Fibroblast of skin of left biceps (primary cell): ENCODE measurements around the gene ANXA6.
"Not testable (repeated sequence)": the region's sequence is repeated elsewhere in the genome, so short reads cannot be mapped to it uniquely, and the experiment has no call there.

ENCODE experiments used
- DNase-seq, 2 experiments: peaks; one replicate each; pipeline ENCODE4 v3.0.0-alpha.2; 2013; ENCODE audit warnings: low read depth in 2 of 2

The ANXA6 gene

DNA sequence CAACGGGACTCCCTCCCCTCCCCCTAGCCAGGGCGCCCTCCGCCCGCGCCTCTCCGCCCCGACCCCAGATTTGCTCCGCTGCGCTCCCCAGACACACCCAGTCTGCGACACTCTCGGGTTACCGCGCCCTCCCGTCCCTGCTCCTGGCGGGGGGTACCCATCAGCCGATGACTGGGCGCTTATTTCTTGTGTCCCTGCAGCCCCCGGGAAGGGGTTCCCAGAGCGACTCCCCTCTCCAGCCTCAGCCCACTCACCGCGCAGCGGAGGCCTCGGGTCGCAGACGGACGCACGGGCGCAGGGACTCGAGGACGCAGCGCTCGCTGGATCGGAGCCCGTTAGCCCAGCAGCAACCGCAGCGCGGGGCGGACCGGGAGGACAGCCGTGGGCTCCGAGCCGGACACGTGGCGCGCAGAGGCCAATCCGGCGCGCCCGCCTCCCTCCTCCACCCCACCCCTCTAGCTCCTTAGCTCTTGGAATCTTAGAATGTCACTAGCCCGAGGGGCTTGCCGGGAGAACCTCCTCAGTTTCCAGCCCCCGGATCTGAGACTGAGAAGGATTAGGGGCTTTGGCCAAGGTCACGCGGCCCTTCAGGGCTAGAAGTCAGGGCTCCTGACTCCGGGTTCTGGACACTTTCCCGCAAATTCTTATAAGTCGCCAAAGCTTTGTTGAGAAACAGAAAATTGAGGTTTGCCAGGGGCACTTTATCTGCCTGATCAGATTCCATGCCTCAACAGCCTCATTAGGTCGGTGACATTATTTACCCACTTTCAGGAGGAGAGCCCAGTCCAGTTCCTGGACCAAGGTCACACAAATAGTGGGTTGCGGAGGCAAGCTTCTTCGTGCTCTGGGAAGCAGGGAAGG, at the start of gene ANXA6:
ANXA6 (minus strand) TSS at position 354 of the 861 bp plus-strand sequence. CDS start 9,878 bp downstream, outside the sequence.
- DNase-seq = peak in 1 of 2 experiments; percentile 45

DNA sequence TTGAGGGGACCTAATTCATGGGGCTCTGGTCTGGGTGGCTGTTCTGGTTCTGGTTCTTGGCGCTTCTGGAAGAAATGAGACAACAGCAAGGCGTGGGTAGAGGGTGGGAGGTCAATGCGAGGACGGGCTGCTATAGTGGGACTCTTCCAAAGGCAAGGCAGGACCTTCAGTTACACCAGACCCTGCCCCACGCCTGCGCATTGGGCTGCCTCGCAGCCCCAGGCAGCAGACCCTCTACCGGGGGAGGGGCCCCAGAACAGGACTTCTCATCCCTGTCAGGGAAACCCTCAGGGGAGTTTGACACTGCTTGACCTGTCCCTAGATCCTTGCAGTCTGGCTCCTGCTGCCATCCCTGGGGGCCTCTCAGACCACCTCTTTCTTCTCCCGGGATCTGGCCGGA, 47.8 kb upstream of the ANXA6 start:
- no peak for DNase-seq

DNA sequence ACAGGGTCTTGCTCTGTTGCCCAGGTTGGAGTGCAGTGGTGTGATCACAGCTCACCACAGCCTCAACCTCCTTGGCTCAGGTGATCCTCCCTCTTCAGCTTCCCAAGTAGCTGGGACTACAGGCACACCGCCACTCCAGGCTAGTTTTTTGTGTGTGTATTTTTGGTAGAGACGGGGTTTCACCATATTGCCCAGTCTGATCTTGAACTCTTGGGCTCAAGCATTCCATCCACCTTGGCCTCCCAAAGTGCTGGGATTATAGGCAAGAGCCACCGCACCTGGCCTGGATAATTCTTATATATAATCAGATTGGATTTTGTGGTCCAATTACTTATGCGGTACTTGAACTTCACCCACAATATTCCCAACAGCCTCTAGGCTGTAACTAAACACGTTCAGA, 46.5 kb upstream of the ANXA6 start:
- DNase-seq = no peak

DNA sequence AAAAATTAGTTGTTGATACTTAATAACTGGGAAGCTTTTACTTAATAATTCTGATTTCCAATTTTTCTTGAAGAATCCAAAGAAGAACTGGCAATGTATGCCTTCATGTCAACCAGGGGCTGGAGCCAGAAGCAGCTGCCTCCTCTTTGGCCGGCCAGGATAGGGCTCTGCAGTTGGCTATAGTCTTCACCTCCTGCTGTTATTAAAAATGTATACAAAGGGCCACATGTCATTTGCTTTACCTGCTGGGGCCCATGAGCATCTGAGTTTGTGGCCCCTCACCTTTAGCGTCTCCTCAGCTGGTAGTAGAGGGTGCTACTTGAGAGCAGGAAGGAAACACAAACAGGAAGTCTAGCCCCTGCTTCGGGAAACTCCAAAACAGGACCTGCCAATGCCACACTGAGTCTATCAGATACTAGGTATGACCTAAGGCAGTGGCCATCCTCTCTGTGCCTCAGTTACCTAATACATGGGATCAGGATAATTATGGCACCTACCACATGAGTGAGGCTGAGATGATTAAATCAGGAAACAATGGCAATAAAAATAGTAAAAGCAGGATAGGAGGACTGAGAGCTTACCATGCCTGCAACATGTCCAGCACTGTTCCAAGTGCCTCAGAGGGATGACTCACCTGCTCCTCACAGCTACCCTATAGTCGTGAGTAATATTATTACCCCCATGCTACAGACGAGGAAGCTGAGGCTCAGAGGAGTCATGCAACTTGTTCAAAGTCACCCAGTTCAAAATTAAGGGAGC, 45.0 kb upstream of the ANXA6 start:
- peak in 1 of 2 experiments; percentile 12 for DNase-seq

DNA sequence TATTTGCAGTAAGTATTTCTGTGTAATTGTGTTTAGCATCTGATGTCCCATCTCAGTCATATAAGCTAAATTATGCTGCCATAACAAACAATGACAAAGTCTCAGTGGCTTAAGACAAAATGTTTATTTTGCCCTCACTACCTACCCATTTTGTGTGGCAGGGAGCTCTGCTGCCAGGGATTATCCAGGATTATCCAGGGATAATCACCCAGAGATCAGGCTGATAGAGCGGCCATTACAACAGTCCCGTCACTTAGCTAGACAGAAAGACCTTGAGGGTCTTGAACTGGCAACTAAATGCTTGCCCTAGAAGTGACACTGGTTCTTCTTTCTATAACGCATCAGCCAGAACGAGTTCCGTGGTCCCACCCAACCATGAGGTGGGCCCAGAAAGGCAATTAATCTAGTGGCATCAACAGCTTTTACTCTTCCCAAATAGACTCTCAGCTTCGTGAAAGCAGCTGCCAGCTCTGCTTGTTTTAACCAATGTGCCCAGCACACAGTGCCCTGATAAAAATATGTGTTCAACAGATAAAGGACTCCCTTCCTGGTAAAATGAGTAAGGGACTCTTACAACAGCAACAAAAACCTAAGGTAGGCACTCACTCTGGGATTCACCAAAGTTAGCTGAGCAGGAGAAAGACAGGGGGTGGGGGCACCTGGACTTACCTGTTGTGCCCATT, 43.5 kb upstream of the ANXA6 start:
- DNase-seq = no peak

DNA sequence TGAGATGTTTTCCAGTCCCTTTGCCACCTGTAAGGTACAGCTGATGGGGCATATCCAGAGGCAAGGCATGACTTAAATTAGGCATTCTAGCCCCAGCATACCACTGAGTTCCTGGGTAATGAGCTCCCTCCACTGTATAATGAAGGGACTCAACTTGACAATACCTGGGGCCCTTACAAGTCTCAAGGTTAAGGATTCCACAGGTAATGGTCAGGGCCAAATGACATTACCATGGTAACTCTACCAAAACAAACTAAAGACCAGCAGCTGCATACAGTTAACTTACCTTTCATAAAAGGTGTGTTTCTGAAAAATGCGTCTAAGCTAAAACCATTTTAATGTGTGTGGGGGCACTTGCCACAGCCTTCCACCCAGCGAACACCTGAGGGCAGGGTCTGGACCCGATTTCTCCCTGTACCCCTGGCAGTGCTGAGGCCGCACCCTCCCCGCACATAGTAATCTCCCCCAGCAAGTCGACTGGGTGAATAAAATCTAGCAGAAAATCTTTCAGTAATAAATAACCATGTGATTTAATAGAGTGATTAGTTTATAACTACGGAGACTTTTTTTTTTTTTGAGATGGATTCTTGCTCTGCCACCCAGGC, 42.1 kb upstream of the ANXA6 start:
- DNase-seq = no peak

DNA sequence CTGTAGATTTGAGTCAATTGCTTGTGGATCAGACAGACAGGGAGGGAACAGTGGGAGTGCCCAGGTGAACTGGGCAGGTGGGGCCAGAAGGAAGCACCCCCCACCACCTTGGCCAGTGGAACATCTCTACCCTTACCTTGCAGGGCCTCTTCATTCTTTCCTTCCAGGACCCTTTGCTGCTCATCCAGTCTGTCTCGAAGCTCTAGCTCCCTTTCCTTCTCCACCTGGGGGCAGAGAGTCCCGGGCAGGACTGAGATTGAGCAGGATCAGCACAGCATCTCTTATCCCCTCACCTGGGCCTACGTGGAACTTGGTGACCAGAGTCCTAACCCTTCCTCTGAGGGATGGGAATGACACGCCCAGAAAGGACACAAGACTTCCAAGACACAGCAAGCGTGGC, 41.3 kb upstream of the ANXA6 start:
- DNase-seq = no peak

DNA sequence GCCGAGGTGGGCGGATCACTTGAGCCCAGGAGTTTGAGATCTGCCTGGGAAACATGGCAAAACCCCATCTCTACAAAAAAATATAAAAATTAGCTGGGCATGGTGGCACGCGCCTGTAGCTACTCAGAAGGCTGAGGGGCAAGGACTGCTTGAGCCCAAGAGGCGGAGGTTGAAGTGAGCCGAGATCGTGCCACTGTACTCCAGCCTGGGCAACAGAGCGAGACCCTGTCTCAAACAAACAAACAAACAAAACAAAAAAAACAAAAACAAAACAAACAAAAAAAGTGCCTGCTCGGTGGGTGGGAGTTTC, 39.7 kb upstream of the ANXA6 start:
- DNase-seq = not testable (repeated sequence)

DNA sequence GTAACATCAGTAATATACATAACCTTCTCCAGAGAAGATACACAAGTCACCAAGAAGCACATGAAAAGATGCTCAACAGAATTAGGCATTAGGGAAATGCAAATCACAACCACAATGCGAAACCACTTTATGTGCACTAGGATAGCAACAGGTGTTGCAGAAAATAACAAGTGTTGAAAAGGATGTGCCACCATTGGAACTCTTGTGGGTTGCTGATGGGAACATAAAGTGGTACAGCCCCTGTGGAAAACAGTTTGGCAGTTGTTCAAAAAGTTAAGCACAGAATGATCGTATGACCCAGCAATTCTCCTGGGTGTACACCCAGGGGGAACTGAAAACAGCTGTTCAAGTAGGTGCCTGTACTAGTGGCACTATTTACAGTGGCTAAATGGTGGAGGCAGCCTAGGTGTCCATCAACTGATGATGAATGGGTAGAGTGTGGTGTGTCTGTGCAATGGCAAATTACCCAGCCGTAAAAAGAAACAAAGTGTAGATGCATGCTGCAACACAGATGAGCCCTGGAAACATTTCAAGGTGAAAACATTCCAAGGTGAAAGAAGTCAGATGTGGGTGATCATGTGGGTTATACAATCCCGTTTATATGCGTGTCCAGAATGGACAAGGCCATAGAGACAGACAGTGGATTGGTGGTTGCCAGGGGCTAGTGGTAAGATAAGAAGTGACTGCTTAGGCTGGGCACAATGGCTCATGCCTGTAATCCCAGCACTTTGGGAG, 39.1 kb upstream of the ANXA6 start:
- DNase-seq = no peak

DNA sequence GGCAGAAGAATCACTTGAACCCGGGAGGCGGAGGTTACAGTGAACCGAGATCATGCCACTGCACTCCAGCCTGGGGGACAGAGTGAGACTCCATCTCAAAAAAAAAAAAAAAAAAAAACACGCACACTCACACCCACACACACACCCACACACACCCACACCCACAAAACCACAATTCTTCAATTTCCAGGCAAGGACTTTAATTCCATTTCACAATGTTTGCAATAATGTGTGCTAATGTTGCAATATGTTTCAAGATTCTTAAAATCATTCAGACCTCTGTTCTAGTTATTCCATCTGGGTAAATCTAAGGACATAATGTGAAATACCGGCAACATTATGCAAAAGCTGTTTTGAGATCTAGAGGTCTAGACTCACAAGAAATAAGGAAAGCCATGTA, 38.0 kb upstream of the ANXA6 start:
- DNase-seq = peak; percentile 19 to 23

DNA sequence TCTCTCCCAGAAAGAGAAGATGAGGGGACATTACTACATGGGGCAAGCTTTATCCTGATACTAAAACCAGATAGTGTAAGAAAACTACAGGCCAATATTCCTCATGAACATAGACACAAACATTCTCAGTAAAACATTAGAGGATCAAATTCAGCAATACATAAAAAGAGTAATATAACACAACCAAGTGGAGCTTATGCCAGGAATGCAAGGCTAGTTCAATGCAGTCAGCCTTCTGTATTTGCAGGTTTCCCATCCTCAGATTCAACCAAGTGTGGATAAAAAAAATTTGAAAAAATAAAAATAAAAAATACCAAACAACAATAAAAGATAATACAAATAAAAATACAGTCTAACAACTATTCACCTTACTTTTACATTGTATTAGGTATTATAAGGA, 35.0 kb upstream of the ANXA6 start:
- DNase-seq = no peak

DNA sequence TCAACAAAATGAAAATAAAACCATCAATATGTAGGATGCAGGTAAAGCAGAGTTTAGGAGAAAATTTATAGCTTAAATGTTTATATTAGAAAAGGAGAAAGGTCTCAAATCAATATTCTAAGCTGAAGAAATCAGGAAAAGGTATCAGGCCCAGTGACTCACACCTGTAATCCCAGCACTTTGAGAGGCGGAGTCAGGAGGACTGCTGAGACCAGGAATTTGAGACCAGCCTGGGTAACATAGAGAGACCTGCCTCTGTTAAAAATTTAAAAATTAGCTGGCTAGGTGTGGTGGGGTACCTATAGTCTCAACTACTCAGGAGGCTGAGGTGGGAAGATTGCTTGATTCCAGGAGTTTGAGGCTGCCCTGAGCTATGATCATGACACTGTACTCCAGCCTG, 34.1 kb upstream of the ANXA6 start:
- no peak for DNase-seq

DNA sequence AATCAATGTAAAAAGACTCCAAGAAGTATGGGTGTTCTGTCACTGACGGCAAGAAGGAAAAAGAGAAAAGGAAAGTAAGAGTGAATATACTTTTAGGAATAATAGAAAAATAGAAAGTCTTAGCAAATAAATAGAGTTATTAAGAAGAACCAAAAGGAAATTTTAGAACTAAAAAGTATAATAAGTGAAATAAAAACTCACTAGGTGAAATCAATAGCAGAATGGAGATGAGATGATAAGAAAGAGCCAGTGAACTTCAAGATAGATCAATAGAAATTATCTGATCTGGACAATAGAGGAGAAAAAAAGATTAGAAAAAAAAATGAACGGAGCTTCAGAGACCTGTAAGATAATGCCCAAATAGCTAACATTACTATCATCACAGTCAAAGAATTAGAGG, 31.6 kb upstream of the ANXA6 start:
- no peak for DNase-seq

DNA sequence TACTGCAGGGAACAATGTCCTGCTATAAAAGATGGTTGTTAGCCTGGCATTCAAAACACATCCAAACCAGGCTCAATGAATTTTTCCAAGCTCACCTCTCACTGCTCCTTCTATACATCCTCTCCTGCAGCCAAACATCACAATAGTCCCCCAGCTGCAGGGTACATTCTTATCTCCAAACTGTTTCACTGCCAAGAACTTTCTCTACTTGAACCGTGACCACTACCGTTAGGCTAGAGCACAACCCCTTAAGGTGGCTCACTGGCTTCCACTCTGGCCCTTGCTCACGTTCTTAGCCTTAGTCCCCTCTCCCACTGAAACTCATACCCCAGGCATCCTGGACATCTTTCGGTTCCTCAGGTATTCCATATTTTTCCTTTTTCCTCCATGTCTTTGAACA, 29.0 kb upstream of the ANXA6 start:
- no peak for DNase-seq

DNA sequence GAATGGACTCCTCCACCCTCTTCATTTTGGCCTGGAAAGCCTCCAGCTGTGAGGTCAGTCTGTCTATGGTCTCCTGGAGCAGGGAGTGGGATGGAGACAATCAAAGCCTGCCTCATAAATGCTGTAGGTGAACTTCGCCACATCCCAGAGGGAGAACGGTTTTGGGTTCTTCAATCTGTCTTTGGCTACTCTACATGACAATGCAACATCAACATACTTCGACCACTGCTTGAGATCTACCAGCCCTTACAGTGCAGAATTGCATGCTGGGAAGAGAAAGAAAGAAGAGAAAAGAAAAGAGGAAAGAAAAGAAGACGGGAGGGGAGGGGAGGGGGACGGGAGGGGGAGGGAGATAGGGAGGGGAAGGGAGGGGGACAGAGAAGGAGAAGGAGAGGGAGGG, 28.5 kb upstream of the ANXA6 start:
- no peak for DNase-seq

DNA sequence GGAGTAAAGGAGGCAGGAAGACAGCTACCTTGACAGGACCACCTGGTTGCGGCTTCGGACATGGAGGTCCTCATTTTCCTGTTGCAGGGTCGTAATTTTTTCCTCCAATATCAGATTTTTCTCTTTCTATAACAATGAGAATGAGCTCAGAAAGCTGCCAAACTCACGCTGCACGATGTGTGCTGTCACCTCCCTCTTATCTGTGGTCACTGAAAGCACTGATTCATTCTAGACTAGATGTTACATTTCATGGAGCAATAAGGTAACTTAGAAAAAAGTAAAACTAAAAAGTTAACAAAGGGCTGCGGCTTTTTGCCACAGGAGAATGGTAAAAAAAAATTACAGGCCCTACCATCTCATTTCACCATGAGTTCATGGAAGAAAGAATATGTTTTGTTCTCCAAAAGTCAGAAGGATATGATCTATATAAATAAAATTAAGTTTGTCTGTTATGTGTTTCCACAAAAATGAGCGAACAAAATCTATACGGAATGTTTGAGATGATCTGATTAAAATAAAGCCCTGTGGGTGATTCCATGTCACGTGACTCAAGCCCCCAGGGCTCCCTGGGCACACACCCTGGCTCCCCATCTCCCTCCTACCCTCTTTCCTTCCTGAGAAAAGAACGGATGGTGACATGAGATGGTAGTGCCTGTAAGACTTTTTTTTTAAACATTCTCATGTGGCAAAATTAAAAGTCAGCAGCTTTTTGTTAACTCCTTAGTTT, 26.9 kb upstream of the ANXA6 start:
- DNase-seq = no peak

DNA sequence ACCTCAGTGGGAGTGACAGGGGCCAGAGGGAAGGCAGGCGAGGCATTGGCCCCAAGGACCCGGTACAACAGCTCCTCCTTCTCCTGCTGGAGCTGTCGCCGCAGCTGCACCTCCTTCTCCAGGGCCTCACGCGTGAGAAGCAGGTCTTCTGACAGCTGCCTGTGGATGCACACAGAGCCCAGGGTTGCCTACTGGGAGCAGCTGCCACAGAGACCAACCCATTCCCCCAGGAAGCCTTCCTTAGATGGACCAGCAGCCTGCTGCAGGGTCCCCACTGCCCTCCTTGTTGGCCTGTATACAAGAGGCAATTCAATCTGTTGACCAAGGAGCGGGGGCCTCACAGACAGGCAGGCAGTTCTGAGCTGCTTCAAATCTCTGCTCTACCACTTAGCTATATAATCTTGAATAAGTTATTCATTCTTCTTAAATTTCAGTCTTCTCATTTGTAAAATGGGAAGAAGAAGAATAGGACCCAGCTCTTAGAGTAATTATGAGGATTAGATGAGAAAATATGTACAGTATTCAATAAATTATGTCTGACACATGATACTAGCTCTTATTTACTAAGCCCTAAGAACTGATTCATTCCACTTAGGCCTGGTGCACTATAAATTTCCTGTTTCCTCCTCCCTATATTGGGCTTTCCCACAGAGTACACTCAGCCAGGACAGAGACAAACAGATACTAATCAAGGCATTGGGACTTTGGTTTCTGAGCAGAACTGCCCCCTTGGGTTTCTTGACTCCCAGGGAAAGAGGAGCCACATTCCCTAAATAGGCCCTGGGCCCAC, 26.1 kb upstream of the ANXA6 start:
- no peak for DNase-seq

DNA sequence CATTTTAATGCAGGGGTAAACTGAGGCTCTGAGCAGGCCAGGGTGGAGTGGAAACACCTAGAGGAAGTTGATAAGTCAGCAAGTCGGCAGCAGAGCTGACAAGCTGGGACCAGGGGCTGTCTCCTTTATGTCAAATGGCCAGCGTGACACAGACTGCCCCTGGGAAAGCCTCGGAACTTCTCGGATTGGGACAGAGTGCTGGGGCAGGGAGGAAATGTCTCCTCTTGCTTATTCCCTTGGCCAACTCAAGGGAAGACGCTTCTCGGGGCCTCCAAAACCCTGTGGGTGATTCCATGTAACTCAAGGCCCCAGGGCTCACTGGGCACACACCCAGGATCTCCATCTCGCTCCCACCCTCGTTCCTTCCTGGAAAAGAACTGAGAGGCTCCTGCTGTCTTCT, 25.4 kb upstream of the ANXA6 start:
- DNase-seq = no peak

DNA sequence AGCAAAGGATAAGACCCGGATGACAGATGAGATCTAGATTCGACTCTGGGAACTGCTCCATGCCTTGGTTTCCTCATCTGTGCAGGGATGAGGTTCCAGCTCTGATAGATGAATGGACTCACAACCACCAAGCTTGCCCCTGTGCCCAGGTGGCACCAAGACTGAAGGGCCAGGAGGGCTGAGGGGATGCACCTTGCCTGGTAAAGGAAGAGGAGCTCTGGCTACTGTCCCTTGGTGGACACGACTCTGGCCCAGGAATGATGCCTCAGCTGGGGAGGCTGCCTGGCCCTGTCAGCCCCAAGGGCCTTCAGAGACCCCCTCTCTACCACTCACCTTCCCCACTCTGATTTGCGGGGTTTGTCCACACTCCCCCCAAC, 24.9 kb upstream of the ANXA6 start:
- DNase-seq = no peak
